Measurements from ENCODE around the gene MYO9B.

GRCh38 chr19:17249887-17250548 lies 174.4 kb downstream of the MYO9B start:
- TF ChIP-seq EZH2phosphoT487 (IDR thresholded peaks at IDR 0.05; ENCODE audit: low read depth, severe bottlenecking, unreplicated experiment) (no peak), CTCF (IDR thresholded peaks at IDR 0.05; ENCODE audit: poor library complexity) (no peak), EZH2 (IDR thresholded peaks at IDR 0.05; ENCODE audit: borderline replicate concordance) (no peak)

Measured in hepatocyte (in vitro differentiated cells).